OCI-LY1 (cell line): Measurements from ENCODE around the gene SH3GL2.

Experiments used
- H2AFZ ChIP-seq: fragments of 200-600 bp; sonication (generic), shearing (Covaris generic); 2 replicates; pipeline ENCODE4 v1.6.0; 2014; ENCODE audit warnings: antibody characterized with exemption, mild to moderate bottlenecking, low read length
- H3F3A ChIP-seq: fragments of 200-600 bp; sonication (generic), shearing (Covaris generic); 2 replicates; pipeline ENCODE4 v1.6.0; 2014; ENCODE audit warnings: mild to moderate bottlenecking, antibody characterized with exemption, low read length, moderate library complexity; ENCODE audit not compliant: insufficient read depth
- H3K27ac ChIP-seq: fragments of 200-600 bp; sonication (generic); 2 replicates; pipeline ENCODE4 v1.5.1; 2014; ENCODE audit warnings: low read length, mixed run types, mild to moderate bottlenecking, low read depth; ENCODE audit not compliant: poor library complexity, severe bottlenecking
- H3K27me3 ChIP-seq: fragments of 200-600 bp; sonication (generic); 2 replicates; pipeline ENCODE4 v1.6.0; 2014; ENCODE audit warnings: antibody characterized with exemption, mild to moderate bottlenecking, low read length, moderate library complexity; ENCODE audit not compliant: insufficient read depth
- H3K36me3 ChIP-seq: fragments of 200-600 bp; sonication (generic); 2 replicates; pipeline ENCODE4 v1.6.1; 2014; ENCODE audit warnings: mild to moderate bottlenecking, antibody characterized with exemption, low read length, moderate library complexity, mixed read lengths; ENCODE audit not compliant: insufficient read depth
- H3K4me1 ChIP-seq: fragments of 200-600 bp; sonication (generic); 2 replicates; pipeline ENCODE4 v1.5.1; 2014; ENCODE audit warnings: mild to moderate bottlenecking, low read length, moderate library complexity; ENCODE audit not compliant: insufficient read depth, severe bottlenecking
- H3K4me2 ChIP-seq: fragments of 200-600 bp; sonication (generic), shearing (Covaris generic); 2 replicates; pipeline ENCODE4 v1.6.1; 2014; ENCODE audit warnings: low read length
- H3K4me3 ChIP-seq: fragments of 200-600 bp; sonication (generic); 2 replicates; pipeline ENCODE4 v1.5.1; 2014; ENCODE audit warnings: low read length, low read depth, mild to moderate bottlenecking, mixed read lengths; ENCODE audit not compliant: poor library complexity, severe bottlenecking
- H3K79me2 ChIP-seq: fragments of 200-600 bp; shearing (Covaris generic); 2 replicates; pipeline ENCODE4 v1.6.1; 2016; ENCODE audit warnings: mixed run types, low read length, mixed read lengths; ENCODE audit not compliant: insufficient read depth
- H3K9ac ChIP-seq: fragments of 200-600 bp; sonication (generic), shearing (Covaris generic); 2 replicates; pipeline ENCODE4 v1.6.1; 2014; ENCODE audit warnings: mild to moderate bottlenecking, low read length, mixed read lengths
- H3K9me2 ChIP-seq: fragments of 200-600 bp; sonication (generic), shearing (Covaris generic); 2 replicates; pipeline ENCODE4 v1.6.1; 2014; ENCODE audit warnings: low read depth, mild to moderate bottlenecking, low read length, mixed read lengths
- H3K9me3 ChIP-seq: fragments of 200-600 bp; shearing (Covaris generic); 2 replicates; pipeline ENCODE4 v1.6.1; 2014; ENCODE audit warnings: low read length, mixed read lengths
- H4K20me1 ChIP-seq: fragments of 200-600 bp; sonication (generic), shearing (Covaris generic); 2 replicates; pipeline ENCODE4 v1.6.0; 2016; ENCODE audit warnings: mild to moderate bottlenecking, low read length; ENCODE audit not compliant: insufficient read depth
- CTCF ChIP-seq: fragments of 200-600 bp; sonication (generic), shearing (Covaris generic); IDR thresholded peaks from 2 replicates; pipeline ENCODE4 v1.5.1; 2017; ENCODE audit warnings: mild to moderate bottlenecking, antibody characterized with exemption, low read length, moderate library complexity, mixed read lengths
- EZH2 ChIP-seq: fragments of 200-600 bp; sonication (generic), shearing (Covaris generic); IDR thresholded peaks from 2 replicates; pipeline ENCODE4 v1.8.0; 2017; ENCODE audit warnings: borderline replicate concordance, mixed run types, mild to moderate bottlenecking, antibody characterized with exemption, low read length, moderate library complexity, mixed read lengths

SH3GL2 gene

GRCh38 chr9:17630531-17630949, 51.7 kb downstream of the SH3GL2 start:
- no peak overlapping the region for H2AFZ ChIP-seq
- H3K9me2 ChIP-seq = no peaks in the 10 kb centered on the region
- no peaks in the 10 kb centered on the region for H3K27me3 ChIP-seq
- H3K36me3 ChIP-seq = no peaks in the 10 kb centered on the region
- no peaks in the 10 kb centered on the region for H3K79me2 ChIP-seq
- H3F3A ChIP-seq = no peaks in the 10 kb centered on the region
- no peak overlapping the region for H3K9ac ChIP-seq
- H4K20me1 ChIP-seq = no peaks in the 10 kb centered on the region
- no peak overlapping the region for H3K27ac ChIP-seq
- H3K4me2 ChIP-seq = no peak overlapping the region
- TF ChIP-seq CTCF = no peak
- no peak for TF ChIP-seq EZH2
- no peaks in the 10 kb centered on the region for H3K9me3 ChIP-seq
- no peaks in the 10 kb centered on the region for H3K4me1 ChIP-seq
- H3K4me3 ChIP-seq = no peak overlapping the region

- Histone ChIP-seq H4K20me1 (no peaks in the 10 kb centered on the region), H3K79me2 (no peaks in the 10 kb centered on the region), H3K9me3 (no peaks in the 10 kb centered on the region), H3K4me1 (no peaks in the 10 kb centered on the region), H3F3A (no peaks in the 10 kb centered on the region), H3K4me3 (no peak overlapping the region), H3K27ac (no peak overlapping the region), H3K9me2 (no peaks in the 10 kb centered on the region), H3K4me2 (no peak overlapping the region), H2AFZ (no peak overlapping the region), H3K36me3 (no peaks in the 10 kb centered on the region), H3K9ac (no peak overlapping the region), H3K27me3 (no peaks in the 10 kb centered on the region)
- TF ChIP-seq EZH2 = no peak
- TF ChIP-seq CTCF = no peak
Observed at GRCh38 chr9:17631396-17631795, 52.5 kb downstream of the SH3GL2 start.

GRCh38 chr9:17632994-17633393, 54.1 kb downstream of the SH3GL2 start:
- no peaks in the 10 kb centered on the region for H3K27me3 ChIP-seq
- H3K27ac ChIP-seq = no peak overlapping the region
- no peaks in the 10 kb centered on the region for H3K36me3 ChIP-seq
- no peak overlapping the region for H3K9ac ChIP-seq
- H3K9me2 ChIP-seq = no peaks in the 10 kb centered on the region
- H3K4me3 ChIP-seq = no peak overlapping the region
- H3K4me2 ChIP-seq = no peak overlapping the region
- no peaks in the 10 kb centered on the region for H4K20me1 ChIP-seq
- no peaks in the 10 kb centered on the region for H3K79me2 ChIP-seq
- H3F3A ChIP-seq = no peaks in the 10 kb centered on the region
- no peaks in the 10 kb centered on the region for H3K9me3 ChIP-seq
- H2AFZ ChIP-seq = no peak overlapping the region
- TF ChIP-seq CTCF = no peak
- TF ChIP-seq EZH2 = no peak
- no peaks in the 10 kb centered on the region for H3K4me1 ChIP-seq
